NCI-H1436 (cell line): Measurements from ENCODE around the gene AASDH.
"Not testable (repeated sequence)": the region's sequence is repeated elsewhere in the genome, so short reads cannot be mapped to it uniquely, and the experiment has no call there.

Experiments
- DNase-seq: peaks from one replicate; lab custom pipeline; 2025; lab: John Stamatoyannopoulos, UW

The AASDH gene

DNA sequence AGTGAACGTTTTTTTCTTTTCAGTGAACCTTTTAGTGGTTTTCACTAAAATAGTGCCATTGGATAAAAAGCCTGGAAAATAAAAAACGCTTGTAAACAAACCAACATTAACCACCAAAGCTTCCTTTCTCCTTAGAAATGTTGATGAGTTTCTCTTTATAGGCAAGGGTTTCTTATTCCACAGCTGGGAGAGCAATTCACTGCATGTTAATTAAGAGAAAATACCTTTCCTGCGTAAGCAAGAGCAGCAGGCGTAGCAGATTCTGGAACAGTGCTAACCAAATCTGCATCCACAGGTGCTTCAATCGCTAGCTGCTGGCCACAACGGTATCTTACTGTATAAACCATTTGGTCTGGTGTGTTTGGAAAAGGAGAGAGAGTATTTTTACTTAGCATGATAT, 13.3 kb upstream of the AASDH start:
- DNase-seq: no peak

GRCh38 chr4:56391270-56391669, 4.0 kb upstream of the AASDH start:
- DNase-seq: no peak

DNA sequence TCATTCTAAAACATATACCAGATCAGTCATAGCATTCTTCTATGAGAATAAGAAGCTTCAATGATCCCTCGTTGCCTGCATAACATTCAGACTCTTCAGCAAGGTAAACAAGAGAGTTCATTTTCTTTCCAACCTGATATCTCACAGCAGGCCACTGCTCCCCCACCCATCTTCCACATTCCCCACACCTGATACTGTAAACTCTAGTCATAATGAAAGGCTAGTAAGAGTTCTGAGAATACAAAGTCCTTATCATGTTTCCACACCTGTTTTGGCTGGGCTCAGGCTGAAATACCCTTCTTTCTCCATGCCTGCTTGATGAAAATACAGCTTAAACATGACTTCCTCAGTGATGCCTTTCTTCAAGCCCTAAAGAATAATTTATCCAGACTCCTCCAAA, 2.3 kb upstream of the AASDH start:
- no peak for DNase-seq

DNA sequence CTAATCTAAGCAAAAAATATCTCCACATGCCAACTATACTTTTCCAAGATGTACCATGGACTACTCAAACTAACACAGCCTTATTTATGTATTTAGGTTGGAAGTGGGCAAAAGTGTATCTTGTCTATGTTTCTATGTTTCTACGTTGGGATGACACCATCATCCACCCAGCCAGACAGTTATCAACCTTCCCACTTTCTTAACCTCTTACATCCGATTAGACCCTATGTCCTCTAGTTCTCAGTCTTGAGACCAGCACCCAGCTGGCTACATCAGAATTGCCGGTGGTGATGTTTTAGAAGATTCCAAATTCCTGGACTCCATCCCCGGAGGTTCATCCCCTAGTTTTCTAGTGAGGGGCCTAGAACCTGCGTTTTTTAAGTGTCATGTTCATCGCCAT, 1.0 kb upstream of the AASDH start:
- no peak for DNase-seq

DNA sequence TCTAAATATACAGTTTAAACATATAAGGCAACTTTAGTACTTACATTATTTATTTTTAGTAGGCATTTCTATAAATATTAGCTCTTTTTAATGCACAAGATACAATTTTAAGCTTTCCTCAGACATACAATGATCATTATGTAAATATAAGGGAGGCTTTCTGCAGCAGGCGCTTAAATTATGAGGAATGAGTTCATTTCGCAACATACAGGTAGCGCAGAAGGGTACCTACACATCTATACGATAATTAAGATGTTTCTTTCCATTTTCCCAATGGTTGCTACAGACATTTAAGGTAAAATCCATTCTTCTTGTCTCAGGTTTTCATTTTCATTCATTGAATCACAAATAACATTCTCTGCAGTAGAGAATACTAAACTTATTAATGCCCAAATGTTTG, 1.2 kb downstream of the AASDH start:
- DNase-seq: no peak

DNA sequence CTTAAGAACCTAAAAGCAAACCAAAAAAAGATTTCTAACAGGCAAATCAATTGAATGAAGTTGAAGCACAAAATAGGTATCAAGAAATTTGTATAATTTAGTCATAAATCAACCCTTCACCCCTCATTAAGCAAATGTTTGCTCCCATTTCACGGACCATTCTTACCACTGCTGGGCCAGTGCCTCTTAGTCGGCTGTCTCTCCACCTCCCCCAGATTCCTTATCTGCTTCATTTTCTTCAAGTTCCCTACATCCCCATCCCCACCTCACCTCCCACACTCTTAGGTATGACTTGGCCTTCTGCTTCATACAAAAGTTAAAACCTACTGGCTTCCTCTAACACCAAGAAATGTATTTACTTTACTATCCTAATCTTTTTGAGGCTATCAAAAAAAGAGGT, 11.8 kb downstream of the AASDH start:
- DNase-seq: no peak

GRCh38 chr4:56374956-56375355, 12.3 kb downstream of the AASDH start:
- no peak for DNase-seq

DNA sequence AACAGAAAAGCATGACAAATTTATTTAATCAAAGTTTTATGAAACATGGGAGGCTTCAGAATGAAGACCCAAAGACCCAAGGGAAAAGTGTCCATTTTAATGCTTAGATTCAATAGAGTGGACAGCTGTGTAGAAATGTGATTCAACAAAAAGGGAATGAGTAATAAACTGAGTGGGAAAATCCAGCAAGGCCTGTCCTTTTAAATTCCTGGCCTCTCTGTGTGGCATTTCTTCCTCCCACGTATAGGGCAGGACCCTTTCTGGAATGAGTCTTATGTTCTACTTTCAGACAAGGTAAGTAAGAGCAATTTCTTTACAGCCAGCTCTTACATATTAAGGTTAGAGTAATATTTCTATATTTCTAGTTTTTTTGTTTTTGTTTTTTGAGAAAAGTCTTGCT, 14.5 kb downstream of the AASDH start:
- no peak for DNase-seq

GRCh38 chr4:56371426-56372220, 15.7 kb downstream of the AASDH start:
- DNase-seq: no peak

- DNase-seq: no peak
Measured at GRCh38 chr4:56370377-56370776, 16.9 kb downstream of the AASDH start.

DNA sequence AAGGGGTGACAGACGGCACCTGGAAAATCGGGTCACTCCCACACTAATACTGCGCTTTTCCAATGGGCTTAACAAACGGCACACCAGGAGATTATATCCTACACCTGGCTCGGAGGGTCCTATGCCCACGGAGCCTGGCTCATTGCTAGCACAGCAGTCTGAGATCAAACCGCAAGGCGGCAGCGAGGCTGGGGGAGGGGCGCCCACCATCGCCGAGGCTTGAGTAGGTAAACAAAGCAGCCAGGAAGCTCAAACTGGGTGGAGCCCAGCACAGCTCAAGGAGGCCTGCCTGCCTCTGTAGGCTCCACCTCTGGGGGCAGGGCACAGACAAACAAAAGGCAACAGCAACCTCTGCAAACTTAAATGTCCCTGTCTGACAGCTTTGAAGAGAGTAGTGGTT, 24.3 kb downstream of the AASDH start:
- DNase-seq: not testable (repeated sequence)

DNA sequence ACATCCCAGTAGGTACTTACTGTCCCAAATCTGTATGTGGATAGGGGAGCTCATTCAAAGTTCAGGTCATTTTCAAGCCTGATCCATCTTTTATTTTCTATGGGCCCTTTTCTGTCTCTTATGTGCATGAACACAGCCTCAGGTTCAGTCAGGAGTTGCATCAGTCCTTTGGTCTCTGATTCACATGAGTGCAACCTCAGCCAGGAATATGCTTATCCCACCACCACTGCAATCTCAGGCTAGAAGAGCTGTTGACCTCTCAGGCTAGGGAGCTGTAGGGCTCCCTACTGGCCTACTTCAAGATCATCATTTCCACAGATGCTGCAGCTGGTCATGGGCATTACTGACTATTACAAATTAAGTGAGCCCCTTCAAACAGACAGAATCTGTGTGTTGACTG, 27.2 kb downstream of the AASDH start:
- DNase-seq: no peak

DNA sequence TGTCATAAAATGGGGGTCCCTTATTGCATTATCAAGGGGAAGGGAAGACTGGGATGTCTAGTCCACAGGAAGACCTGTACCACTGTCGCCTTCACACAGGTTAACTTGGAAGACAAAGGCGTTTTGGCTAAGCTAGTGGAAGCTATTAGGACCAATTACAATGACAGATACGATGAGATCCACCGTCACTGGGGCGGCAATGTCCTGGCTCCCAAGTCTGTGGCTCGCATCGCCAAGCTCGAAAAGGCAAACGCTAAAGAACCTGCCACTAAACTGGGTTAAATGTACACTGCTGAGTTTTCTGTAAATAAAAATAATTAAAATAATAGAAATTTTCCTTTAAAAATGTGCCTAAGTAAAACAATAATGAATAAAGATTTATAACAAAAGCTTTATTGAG, 30.6 kb downstream of the AASDH start:
- no peak for DNase-seq

- no peak for DNase-seq
Measured at GRCh38 chr4:56348576-56348975, 38.7 kb downstream of the AASDH start.

- no peak for DNase-seq
Measured at GRCh38 chr4:56345458-56345857, 41.8 kb downstream of the AASDH start.

GRCh38 chr4:56342746-56343145, 44.5 kb downstream of the AASDH start:
- DNase-seq: no peak

DNA sequence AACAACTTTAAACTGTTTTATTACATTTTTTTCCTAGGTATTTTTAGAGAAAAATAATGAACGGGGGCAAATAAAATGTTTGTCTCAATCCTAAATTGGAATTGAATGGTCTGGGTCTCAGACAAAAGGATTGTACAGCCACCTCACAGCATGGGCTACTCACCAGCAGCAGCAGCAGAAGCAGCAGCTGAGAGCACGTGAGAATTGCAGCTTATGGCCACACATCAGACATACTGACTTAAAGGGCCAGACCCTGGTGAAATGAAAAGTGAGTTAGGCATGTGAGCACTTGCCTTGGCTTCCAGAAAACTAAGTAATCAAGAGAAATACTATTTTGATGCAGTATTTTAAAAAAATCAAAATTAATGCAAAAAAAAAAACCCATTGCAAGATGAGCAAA, 56.6 kb downstream of the AASDH start:
- DNase-seq: no peak

- no peak for DNase-seq
Measured at GRCh38 chr4:56326363-56326762, 60.9 kb downstream of the AASDH start.

DNA sequence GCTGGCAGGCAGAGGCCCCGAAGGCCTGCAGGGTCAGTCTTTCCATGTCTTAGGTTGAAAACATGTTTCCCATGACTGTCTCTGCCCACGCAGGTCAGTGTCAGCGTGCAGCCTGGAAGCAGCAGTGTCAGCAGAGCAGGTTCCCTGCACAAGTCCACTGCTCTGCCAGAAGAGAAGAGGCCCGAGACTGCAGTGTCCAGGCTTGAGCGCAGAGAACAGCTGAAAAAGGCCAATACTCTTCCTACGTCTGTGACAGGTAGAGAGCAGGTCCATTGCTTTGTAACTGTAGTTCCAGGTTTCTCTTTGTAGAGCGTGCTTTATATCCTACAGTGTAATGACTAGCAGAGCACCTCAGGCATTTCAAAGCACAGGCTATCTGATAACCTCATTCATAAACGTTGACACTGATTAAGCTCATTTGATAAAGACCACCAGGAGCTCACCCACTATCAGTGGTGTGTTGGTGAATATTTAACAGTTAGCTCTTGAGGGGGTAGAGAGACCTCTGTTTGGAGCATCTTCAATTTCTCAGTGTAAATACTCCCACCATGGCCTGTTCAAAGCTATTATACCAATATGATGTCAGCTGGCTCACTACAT, 63.2 kb downstream of the AASDH start:
- DNase-seq: no peak

- no peak for DNase-seq
Measured at GRCh38 chr4:56323327-56323726, 64.0 kb downstream of the AASDH start.

- no peak for DNase-seq
Measured at GRCh38 chr4:56321251-56321650, 66.0 kb downstream of the AASDH start.

- DNase-seq: no peak
Measured at GRCh38 chr4:56320293-56320692, 67.0 kb downstream of the AASDH start.

DNA sequence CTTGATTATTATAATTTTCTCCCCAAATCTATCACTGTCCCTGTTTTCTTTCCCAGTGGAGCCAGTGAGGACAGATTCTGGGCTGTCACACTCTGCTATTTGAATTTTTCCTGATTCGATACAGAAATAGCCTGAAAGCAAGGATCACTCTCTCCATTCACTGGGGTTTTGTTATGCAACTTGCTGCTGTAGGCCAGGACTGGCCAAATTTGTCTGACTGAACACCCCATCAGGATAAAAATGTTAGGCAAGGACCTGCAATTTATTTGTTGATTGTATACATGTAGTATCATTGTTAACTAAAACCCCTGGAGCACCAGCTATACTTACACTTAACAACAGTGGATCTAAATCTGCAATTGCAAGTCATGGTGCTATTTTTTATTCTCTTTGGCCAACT, 68.7 kb downstream of the AASDH start:
- no peak for DNase-seq

- no peak for DNase-seq
Measured at GRCh38 chr4:56317749-56318148, 69.5 kb downstream of the AASDH start.
